ENCODE measurements around the gene ARL5C. TPM values are rescaled to one million over a fixed set of nuclear protein-coding genes. Genes with fewer than 3 reads are reported as not detected.
A peak's percentile ranks its signal among the peaks of the same experiment; 100 is the strongest.

The ARL5C gene
- total RNA-seq, 2 donors from 2014 or later, result not detected

DNA sequence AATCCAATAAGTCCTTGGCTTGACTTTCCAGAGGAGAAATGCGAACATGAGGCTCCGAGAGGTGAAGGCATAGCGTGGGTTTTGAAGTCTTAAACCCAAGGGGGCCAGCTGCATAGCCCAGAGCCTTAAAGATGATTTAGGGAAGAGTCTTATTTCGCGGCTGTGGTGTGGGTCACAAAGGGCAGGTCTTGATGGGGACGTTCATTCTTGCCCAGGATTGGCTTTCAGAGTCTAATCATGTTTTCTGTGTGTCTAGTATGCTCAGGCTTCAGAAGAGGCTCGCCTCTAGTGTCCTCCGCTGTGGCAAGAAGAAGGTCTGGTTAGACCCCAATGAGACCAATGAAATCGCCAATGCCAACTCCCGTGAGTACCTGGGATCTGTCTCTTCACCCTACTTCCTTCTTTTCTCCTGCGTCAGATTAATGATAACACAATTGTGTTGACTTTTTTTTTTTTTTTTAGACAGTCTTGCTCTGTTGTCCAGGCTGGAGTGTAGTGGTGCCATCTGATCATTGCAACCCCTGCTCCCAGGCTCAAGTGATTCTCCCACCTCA, 35.1 kb upstream of the ARL5C start:
- intact Hi-C loops (cut with DNase I), result no loop called here
- Histone ChIP-seq H3K27ac (peak overlapping the region; percentile 91), H3K9ac (ENCODE audit: low read depth in 2 of 2, low read length in 2 of 2) (peak overlapping the region; percentile 90 to 99), H3K27me3 (no peaks in the 10 kb centered on the region), H3K4me1 (peaks cover 10% of the 10 kb centered on the region), H3K4me3 (peak overlapping the region; percentile 96), H3K36me3 (peaks cover 17% of the 10 kb centered on the region), H3K9me3 (no peaks in the 10 kb centered on the region)
- TF ChIP-seq CTCF (IDR thresholded peaks at IDR 0.05), result no peak
- DNase-seq, result no peak

- Histone ChIP-seq H3K4me3 (peak within 1 kb of the TSS; percentile 96), H3K27me3 (no peaks in the 10 kb centered on the region), H3K9me3 (no peaks in the 10 kb centered on the region), H3K27ac (peak within 1 kb of the TSS; percentile 91), H3K36me3 (peaks cover 17% of the 10 kb centered on the region), H3K4me1 (peaks cover 10% of the 10 kb centered on the region), H3K9ac (ENCODE audit: low read depth in 2 of 2, low read length in 2 of 2) (peak within 1 kb of the TSS; percentile 90 to 99)
- TF ChIP-seq CTCF (IDR thresholded peaks at IDR 0.05), result no peak
- peak; percentile 79 for DNase-seq
- intact Hi-C loops (cut with DNase I), result no loop called here
These were observed 34.3 kb upstream of the ARL5C start, which contains the start of gene RPL19 for GRCh38 chr17:39200070-39200879. Gene RPL19 (plus strand): TSS chr17:39200283. CDS start chr17:39200345, 62 bp downstream.

DNA sequence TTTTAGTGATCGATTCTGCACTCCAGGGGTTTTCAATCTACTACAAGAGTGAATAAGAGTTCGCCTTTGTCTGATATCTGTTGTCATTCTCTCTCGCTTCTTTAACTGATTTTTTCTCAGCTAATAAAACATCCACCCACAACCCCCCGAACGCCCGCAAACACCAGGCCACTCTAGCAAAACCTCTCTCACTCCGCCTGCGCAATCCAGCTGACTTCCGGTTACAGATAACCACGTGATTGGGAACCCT, 33.8 kb upstream of the ARL5C start:
- peak; percentile 91 for DNase-seq
- peak overlapping the region; percentile 91 for H3K27ac ChIP-seq

GRCh38 chr17:39198186-39198566, 32.2 kb upstream of the ARL5C start:
- H3K4me3 ChIP-seq, result no peak overlapping the region
- H3K27me3 ChIP-seq, result no peaks in the 10 kb centered on the region
- intact Hi-C loops (cut with DNase I), result no loop called here
- H3K36me3 ChIP-seq, result peaks cover 11% of the 10 kb centered on the region
- peak overlapping the region in 1 of 2 donors; percentile 21 for H3K9ac ChIP-seq (ENCODE audit: low read depth in 2 of 2, low read length in 2 of 2)
- H3K9me3 ChIP-seq, result no peaks in the 10 kb centered on the region
- peak overlapping the region; percentile 91 for H3K27ac ChIP-seq
- peaks cover 10% of the 10 kb centered on the region for H3K4me1 ChIP-seq
- no peak for TF ChIP-seq CTCF (IDR thresholded peaks at IDR 0.05)
- DNase-seq, result no peak

More for the DNA sequence above, 33.8 kb upstream of the ARL5C start:
- intact Hi-C loops (cut with DNase I), result no loop called here
- no peaks in the 10 kb centered on the region for H3K9me3 ChIP-seq
- H3K36me3 ChIP-seq, result peaks cover 16% of the 10 kb centered on the region
- no peaks in the 10 kb centered on the region for H3K27me3 ChIP-seq
- H3K4me3 ChIP-seq, result peak overlapping the region; percentile 96
- TF ChIP-seq CTCF (IDR thresholded peaks at IDR 0.05), result no peak
- peak overlapping the region; percentile 26 to 99 for H3K9ac ChIP-seq (ENCODE audit: low read depth in 2 of 2, low read length in 2 of 2)
- H3K4me1 ChIP-seq, result peaks cover 10% of the 10 kb centered on the region

DNA sequence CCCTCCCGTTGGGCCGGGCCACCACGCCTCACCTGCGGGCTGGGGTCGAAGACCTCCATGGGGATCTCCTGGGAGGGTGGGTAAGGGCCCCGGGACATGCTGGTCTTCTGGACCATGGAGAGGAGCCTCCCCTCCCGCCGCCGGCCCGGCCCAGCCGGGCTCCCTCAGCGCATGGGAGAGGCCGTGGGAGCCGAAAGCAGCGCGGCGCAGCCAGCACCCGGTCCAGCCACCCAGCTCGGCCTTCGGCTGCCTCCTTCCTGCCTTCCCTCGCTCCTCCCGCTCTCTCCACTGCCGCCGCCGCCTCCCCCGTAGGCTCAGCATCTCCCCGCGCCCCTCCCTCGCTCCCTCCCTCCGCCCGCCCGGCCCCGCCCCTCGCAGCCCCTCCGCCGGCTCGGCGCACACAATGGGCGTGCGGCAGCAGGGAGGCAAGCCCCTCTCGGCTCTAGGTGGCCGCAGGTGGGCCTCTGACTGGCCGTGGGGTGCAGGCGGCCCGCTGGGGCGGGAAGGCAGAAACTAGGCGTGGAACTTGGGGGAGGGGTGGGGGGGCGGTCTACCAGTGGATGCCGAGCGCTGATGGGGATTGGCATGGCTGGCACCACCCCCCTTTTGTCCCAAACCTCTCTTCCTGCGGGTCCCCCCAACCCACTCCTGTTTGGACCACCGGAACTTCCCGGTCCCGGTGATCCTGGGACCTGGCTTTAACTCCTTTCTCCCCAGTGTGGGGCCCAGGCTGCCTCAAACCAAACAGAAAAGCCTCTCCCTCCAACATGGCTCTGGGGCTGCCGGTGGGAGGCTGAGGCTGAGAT, 31.6 kb upstream of the ARL5C start, which contains the start of gene CACNB1:
Gene CACNB1 (minus strand): TSS at position 290 of the 806 bp plus-strand sequence. CDS start 174 bp downstream, at position 116.
- peak within 1 kb of the TSS; percentile 70 to 80 for H3K9ac ChIP-seq (ENCODE audit: low read depth in 2 of 2, low read length in 2 of 2)
- peaks cover 6% of the 10 kb centered on the region for H3K36me3 ChIP-seq
- H3K27ac ChIP-seq, result peak within 1 kb of the TSS; percentile 91
- no peaks in the 10 kb centered on the region for H3K27me3 ChIP-seq
- intact Hi-C loops (cut with DNase I), result no loop called here
- peak; percentile 80 for DNase-seq
- H3K9me3 ChIP-seq, result no peaks in the 10 kb centered on the region
- H3K4me3 ChIP-seq, result peak within 1 kb of the TSS; percentile 74
- peaks cover 10% of the 10 kb centered on the region for H3K4me1 ChIP-seq
- no peak for TF ChIP-seq CTCF (IDR thresholded peaks at IDR 0.05)

Data from colonic mucosa (tissue), 4 donors.